CD8-positive, alpha-beta memory T cell (primary cell): ENCODE data around the gene MYL6. TPM values are rescaled to one million over a fixed set of nuclear protein-coding genes. Genes with fewer than 3 reads are reported as not detected.

ENCODE experiments used
- CTCF ChIA-PET: fragments of 350-600 bp; sonication (Branson Sonifier 250); formaldehyde crosslinking; loops from one replicate; lab custom pipeline; 2021; ENCODE audit warnings: antibody characterized with exemption; lab: Charles Lee
- POLR2A ChIA-PET: fragments of 350-600 bp; sonication (Branson Sonifier 250); formaldehyde crosslinking; loops from one replicate; lab custom pipeline; 2021; ENCODE audit warnings: antibody characterized with exemption; lab: Charles Lee
- DNase-seq, 5 donors: peaks; one replicate each; pipeline versions ENCODE4 v3.0.0 to v3.0.0-alpha.2; 2020 to 2022; ENCODE audit warnings: mixed read lengths in 1 of 5
- H3K27ac ChIP-seq: one replicate; pipeline ENCODE4 v1.7.0; 2013; ENCODE audit warnings: low read depth, mild to moderate bottlenecking, low read length, moderate library complexity
- H3K27me3 ChIP-seq: 2 replicates; pipeline ENCODE4 v1.7.0; 2013; ENCODE audit warnings: low read length, mild to moderate bottlenecking; ENCODE audit not compliant: insufficient read depth, poor library complexity, severe bottlenecking
- H3K36me3 ChIP-seq: 2 replicates; pipeline ENCODE4 v1.7.0; 2013; ENCODE audit warnings: mild to moderate bottlenecking, low read length, moderate library complexity; ENCODE audit not compliant: insufficient read depth
- H3K4me1 ChIP-seq: 2 replicates; pipeline ENCODE4 v1.7.0; 2013; ENCODE audit warnings: mild to moderate bottlenecking, low read length, moderate library complexity; ENCODE audit not compliant: insufficient read depth
- H3K4me3 ChIP-seq: 2 replicates; pipeline ENCODE4 v1.7.0; 2013; ENCODE audit warnings: mild to moderate bottlenecking, low read length
- H3K9me3 ChIP-seq: 2 replicates; pipeline ENCODE4 v1.7.0; 2013; ENCODE audit warnings: mild to moderate bottlenecking, low read length
- H3K27ac Mint-ChIP-seq, 8 donors: one replicate each; pipeline ENCODE4 v1.8.0; 2020 to 2021; ENCODE audit warnings: mixed read lengths in 8 of 8, mild to moderate bottlenecking in 6 of 8, inconsistent platforms in 3 of 8, moderate library complexity in 3 of 8
- H3K27me3 Mint-ChIP-seq, 2 donors: one replicate each; pipeline ENCODE4 v1.8.0; 2020 to 2021; ENCODE audit warnings: mixed read lengths in 2 of 2, mild to moderate bottlenecking in 1 of 2, moderate library complexity in 1 of 2
- H3K36me3 Mint-ChIP-seq, 3 donors: one replicate each; pipeline ENCODE4 v1.8.0; 2020 to 2021; ENCODE audit warnings: mixed read lengths in 3 of 3, inconsistent platforms in 1 of 3, mild to moderate bottlenecking in 1 of 3
- H3K4me1 Mint-ChIP-seq, 3 donors: one replicate each; pipeline ENCODE4 v1.8.0; 2020 to 2021; ENCODE audit warnings: mixed read lengths in 3 of 3, inconsistent platforms in 1 of 3, mild to moderate bottlenecking in 1 of 3
- H3K4me3 Mint-ChIP-seq, 7 donors: one replicate each; pipeline ENCODE4 v1.8.0; 2020 to 2021; ENCODE audit warnings: mixed read lengths in 7 of 7, mild to moderate bottlenecking in 6 of 7, moderate library complexity in 4 of 7, inconsistent platforms in 2 of 7
- H3K9me3 Mint-ChIP-seq, 5 donors: one replicate each; pipeline ENCODE4 v1.8.0; 2020 to 2022; ENCODE audit warnings: mixed read lengths in 5 of 5, mild to moderate bottlenecking in 3 of 5, moderate library complexity in 2 of 5, inconsistent platforms in 1 of 5
- polyA plus RNA-seq: library from polyadenylated mRNA; unstranded; fragments of 300-500 nt; fragmentation: Illumina TruSeq; gene quantifications from one replicate; pipeline ENCODE4 v1.2.3, GENCODE V29; 2021
- total RNA-seq, 2 experiments: library from RNA; stranded (reverse); gene quantifications; one replicate each; pipeline ENCODE4 v1.2.3, GENCODE V29; 2021

The MYL6 gene
- total and polyA plus RNA-seq, 3 experiments from 2014 or later, result 1,010 to 2,423 (median 1,017) TPM

GRCh38 chr12:56188131-56188777, 30.1 kb downstream of the MYL6 start:
- Mint-ChIP-seq H3K4me1 (peaks cover 39 to 50% (median 48%) of the 10 kb centered on the region in 3 donors), H3K27ac (peak overlapping the region; percentile 85 to 98 (median 92)), H3K36me3 (peaks cover 0 to 50% (median 7%) of the 10 kb centered on the region in 3 donors), H3K9me3 (no peaks in the 10 kb centered on the region), H3K4me3 (peak overlapping the region; percentile 86 to 92 (median 88)), H3K27me3 (peaks cover 0 to 8% of the 10 kb centered on the region in 2 donors)
- ChIA-PET CTCF (interaction anchor here (1.1 to 6.4 kb wide), 12 partner anchors 13 to 276 kb away, joined by 3 to 121 read pairs (median 16); partner anchors contain the start of genes ESYT1, MYL6, RNF41 and RPL41), POLR2A (interaction anchor here (0.9 to 4.8 kb wide), 7 partner anchors 27 to 142 kb away, joined by 3 to 60 read pairs (median 11); partner anchors contain the start of genes ESYT1, MYL6B, PA2G4 and RNF41)
- peak in 1 of 5 donors; percentile 27 for DNase-seq
- Histone ChIP-seq H3K4me3 (peak overlapping the region; percentile 46), H3K4me1 (peaks cover 31% of the 10 kb centered on the region), H3K27ac (peak overlapping the region; percentile 75), H3K36me3 (peaks cover 29% of the 10 kb centered on the region), H3K27me3 (no peaks in the 10 kb centered on the region), H3K9me3 (no peaks in the 10 kb centered on the region)

- Histone ChIP-seq H3K4me3 (peak overlapping the region; percentile 46), H3K27me3 (no peaks in the 10 kb centered on the region), H3K9me3 (no peaks in the 10 kb centered on the region), H3K27ac (peak overlapping the region; percentile 75), H3K4me1 (peaks cover 31% of the 10 kb centered on the region), H3K36me3 (peaks cover 25% of the 10 kb centered on the region)
- Mint-ChIP-seq H3K27me3 (peaks cover 0 to 8% of the 10 kb centered on the region in 2 donors), H3K4me1 (peaks cover 40 to 54% (median 52%) of the 10 kb centered on the region in 3 donors), H3K27ac (peak overlapping the region; percentile 85 to 98 (median 92)), H3K9me3 (no peaks in the 10 kb centered on the region), H3K36me3 (peaks cover 0 to 46% (median 7%) of the 10 kb centered on the region in 3 donors), H3K4me3 (peak overlapping the region; percentile 86 to 92 (median 88))
- ChIA-PET POLR2A (interaction anchor here (1.1 to 4.8 kb wide), 10 partner anchors 28 to 450 kb away, joined by 3 to 60 read pairs (median 11); partner anchors contain the start of genes ESYT1, MYL6, MYL6B and PA2G4), CTCF (interaction anchor here (0.8 to 6.4 kb wide), 24 partner anchors 8 to 450 kb away, joined by 3 to 121 read pairs (median 8); partner anchors contain the start of genes CS, ESYT1, MYL6 and RNF41)
- DNase-seq, result peak in 2 of 5 donors; percentile 13 to 42
These were observed 30.6 kb downstream of the MYL6 start for GRCh38 chr12:56188778-56189098.

DNA sequence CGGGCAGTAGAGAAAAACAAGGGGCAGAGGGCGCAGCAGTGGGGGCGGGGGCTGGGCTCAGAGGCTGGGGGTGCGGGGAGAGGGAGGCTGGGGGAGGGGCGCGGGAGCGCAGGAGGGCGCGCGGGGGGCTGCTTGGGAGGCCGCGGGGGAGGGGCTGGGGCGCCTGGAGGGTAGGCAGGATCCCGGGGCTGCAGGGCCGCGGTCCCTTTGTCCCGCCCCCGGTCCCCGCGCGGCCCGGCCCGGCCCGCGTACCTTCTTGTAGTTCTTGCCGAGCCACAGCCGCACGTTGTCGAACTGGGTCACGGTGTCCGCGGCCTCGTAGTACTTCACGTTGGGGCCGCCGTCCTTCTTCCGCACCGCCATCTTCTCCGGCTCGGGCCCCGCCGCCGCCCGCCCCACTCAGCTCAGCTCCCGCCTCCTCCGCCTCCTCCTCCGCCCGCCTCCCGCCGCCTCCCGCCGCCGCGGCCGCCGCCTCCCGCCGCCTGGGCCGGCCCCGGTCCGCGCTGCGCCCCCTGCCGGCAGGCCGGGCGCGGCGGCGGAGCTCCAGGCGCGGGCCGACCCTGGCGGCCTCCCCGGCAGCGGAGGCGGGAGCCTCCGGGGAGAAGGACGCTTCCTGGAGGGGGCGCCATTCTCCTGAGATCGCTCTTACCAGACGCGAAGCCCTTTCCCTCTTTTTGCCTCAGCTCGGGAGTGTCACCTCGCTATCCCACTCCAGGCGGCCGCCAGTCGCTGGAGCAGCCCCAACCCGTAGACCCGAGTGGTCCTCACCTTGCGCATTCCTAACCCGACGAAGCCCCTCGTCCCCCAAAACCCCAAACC, 31.1 kb downstream of the MYL6 start, which contains the start of gene SMARCC2:
TSS of gene SMARCC2 (minus strand) at position 385 of the 819 bp plus-strand sequence. CDS start at position 363, 22 bp downstream.
- H3K27me3 Mint-ChIP-seq, result peaks cover 0 to 8% of the 10 kb centered on the region in 2 donors
- H3K4me3 Mint-ChIP-seq, result peak within 1 kb of the TSS; percentile 92 to 99 (median 97)
- peak within 1 kb of the TSS; percentile 93 to 100 (median 98) for H3K27ac Mint-ChIP-seq
- no peaks in the 10 kb centered on the region for H3K9me3 Mint-ChIP-seq
- Histone ChIP-seq H3K27ac (peak within 1 kb of the TSS; percentile 84), H3K36me3 (peaks cover 20% of the 10 kb centered on the region), H3K4me3 (peak within 1 kb of the TSS; percentile 95), H3K9me3 (no peaks in the 10 kb centered on the region), H3K4me1 (peaks cover 31% of the 10 kb centered on the region), H3K27me3 (no peaks in the 10 kb centered on the region)
- DNase-seq, result peak; percentile 80 to 90 (median 84)
- H3K4me1 Mint-ChIP-seq, result peaks cover 40 to 54% (median 52%) of the 10 kb centered on the region in 3 donors
- CTCF ChIA-PET, result interaction anchor here (0.7 to 6.4 kb wide), 54 partner anchors 8 to 453 kb away, joined by 3 to 121 read pairs (median 5); partner anchors contain the start of genes ANKRD52, CNPY2, CS and ESYT1
- POLR2A ChIA-PET, result interaction anchor here (0.5 to 4.8 kb wide), 23 partner anchors 9 to 473 kb away, joined by 3 to 60 read pairs (median 5); partner anchors contain the start of genes CD63, CNPY2, ESYT1 and MYL6
- H3K36me3 Mint-ChIP-seq, result peaks cover 0 to 40% (median 5%) of the 10 kb centered on the region in 3 donors

- Mint-ChIP-seq H3K4me3 (peak overlapping the region; percentile 92 to 99 (median 97)), H3K36me3 (peaks cover 0 to 32% (median 3%) of the 10 kb centered on the region in 3 donors), H3K9me3 (no peaks in the 10 kb centered on the region)
These were observed 31.9 kb downstream of the MYL6 start for GRCh38 chr12:56189918-56190694.

DNA sequence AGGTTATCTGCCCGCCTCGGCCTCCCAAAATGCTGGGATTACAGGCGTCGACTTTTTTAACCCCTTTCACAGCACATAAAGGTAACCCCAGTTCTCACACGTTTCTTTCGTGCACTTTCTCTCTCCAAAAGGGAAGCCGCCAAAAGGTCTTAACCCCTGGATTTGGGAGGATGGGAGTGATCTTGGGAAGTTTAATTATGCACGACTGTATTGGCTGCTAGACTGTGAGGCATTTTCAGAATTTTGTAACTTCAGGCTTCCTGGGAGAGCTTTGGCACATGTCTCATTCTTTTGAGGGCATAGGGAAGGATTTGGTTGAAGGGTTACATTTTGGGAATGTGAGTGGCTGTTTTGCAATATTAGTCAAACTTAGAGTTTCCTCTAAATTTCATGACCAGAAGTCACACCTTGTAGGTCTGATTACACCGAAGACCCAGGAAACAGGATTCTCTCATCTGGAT, 32.6 kb downstream of the MYL6 start:
- Histone ChIP-seq H3K36me3 (peaks cover 11% of the 10 kb centered on the region), H3K27me3 (no peaks in the 10 kb centered on the region), H3K9me3 (no peaks in the 10 kb centered on the region), H3K27ac (peak overlapping the region; percentile 84), H3K4me1 (peaks cover 31% of the 10 kb centered on the region), H3K4me3 (peak overlapping the region; percentile 36)
- DNase-seq, result peak in 1 of 5 donors; percentile 10
- ChIA-PET POLR2A (interaction anchor here (0.6 to 4.8 kb wide), 7 partner anchors 29 to 446 kb away, joined by 3 to 60 read pairs (median 3); partner anchors contain the start of genes ESYT1, RPL41 and ZC3H10), CTCF (interaction anchor here (1.2 to 6.4 kb wide), 13 partner anchors 11 to 274 kb away, joined by 3 to 121 read pairs (median 11); partner anchors contain the start of genes ANKRD52, CNPY2, ESYT1 and PA2G4)
- Mint-ChIP-seq H3K4me1 (peaks cover 40 to 53% (median 48%) of the 10 kb centered on the region in 3 donors), H3K27me3 (peaks cover 0 to 8% of the 10 kb centered on the region in 2 donors), H3K9me3 (no peaks in the 10 kb centered on the region), H3K27ac (peak overlapping the region; percentile 93 to 100 (median 98)), H3K36me3 (peaks cover 0 to 26% (median 3%) of the 10 kb centered on the region in 3 donors), H3K4me3 (peak overlapping the region; percentile 92 to 99 (median 97))

More at GRCh38 chr12:56189918-56190694, 31.9 kb downstream of the MYL6 start:
- DNase-seq, result peak; percentile 54 to 78 (median 68)
- Histone ChIP-seq H3K27ac (peak overlapping the region; percentile 84), H3K36me3 (peaks cover 13% of the 10 kb centered on the region), H3K4me3 (peak overlapping the region; percentile 95), H3K9me3 (no peaks in the 10 kb centered on the region), H3K4me1 (peaks cover 31% of the 10 kb centered on the region), H3K27me3 (no peaks in the 10 kb centered on the region)
- CTCF ChIA-PET, result interaction anchor here (0.7 to 6.4 kb wide), 51 partner anchors 8 to 454 kb away, joined by 3 to 121 read pairs (median 5); partner anchors contain the start of genes ANKRD52, CNPY2, CS and ESYT1
- POLR2A ChIA-PET, result interaction anchor here (0.6 to 4.8 kb wide), 23 partner anchors 10 to 474 kb away, joined by 3 to 60 read pairs (median 5); partner anchors contain the start of genes CD63, CNPY2, ESYT1 and MYL6
- peak overlapping the region; percentile 93 to 100 (median 98) for H3K27ac Mint-ChIP-seq
- H3K4me1 Mint-ChIP-seq, result peaks cover 40 to 54% (median 49%) of the 10 kb centered on the region in 3 donors
- peaks cover 0 to 8% of the 10 kb centered on the region in 2 donors for H3K27me3 Mint-ChIP-seq

GRCh38 chr12:56192582-56192981, 34.4 kb downstream of the MYL6 start:
- Histone ChIP-seq H3K4me1 (peaks cover 24% of the 10 kb centered on the region), H3K27me3 (no peaks in the 10 kb centered on the region), H3K36me3 (no peaks in the 10 kb centered on the region), H3K27ac (no peak overlapping the region), H3K4me3 (no peak overlapping the region), H3K9me3 (no peaks in the 10 kb centered on the region)
- Mint-ChIP-seq H3K4me3 (peak overlapping the region in 5 of 7 donors; percentile 2 to 81 (median 26)), H3K4me1 (peaks cover 30 to 37% (median 34%) of the 10 kb centered on the region in 3 donors), H3K9me3 (no peaks in the 10 kb centered on the region), H3K27me3 (peaks cover 0 to 8% of the 10 kb centered on the region in 2 donors), H3K36me3 (peaks cover 0 to 14% (median 3%) of the 10 kb centered on the region in 3 donors), H3K27ac (peak overlapping the region in 5 of 8 donors; percentile 43 to 90 (median 76))
- no peak for DNase-seq
- ChIA-PET CTCF (interaction anchor here (0.9 to 6.4 kb wide), 9 partner anchors 11 to 280 kb away, joined by 3 to 121 read pairs (median 5); partner anchors contain the start of genes ANKRD52, ESYT1, RNF41 and RPL41), POLR2A (interaction anchor here (0.8 kb wide), 1 partner anchor 14 kb away, joined by 3 read pairs; no protein-coding TSS in a partner anchor)
